Cerebellar cortex (tissue), 1 donor: ENCODE data around the gene MISP3.

Source experiments
- DNase-seq: peaks from one replicate; pipeline ENCODE4 v3.0.0-alpha.2; 2015; ENCODE audit warnings: low spot score

MISP3 gene

DNA sequence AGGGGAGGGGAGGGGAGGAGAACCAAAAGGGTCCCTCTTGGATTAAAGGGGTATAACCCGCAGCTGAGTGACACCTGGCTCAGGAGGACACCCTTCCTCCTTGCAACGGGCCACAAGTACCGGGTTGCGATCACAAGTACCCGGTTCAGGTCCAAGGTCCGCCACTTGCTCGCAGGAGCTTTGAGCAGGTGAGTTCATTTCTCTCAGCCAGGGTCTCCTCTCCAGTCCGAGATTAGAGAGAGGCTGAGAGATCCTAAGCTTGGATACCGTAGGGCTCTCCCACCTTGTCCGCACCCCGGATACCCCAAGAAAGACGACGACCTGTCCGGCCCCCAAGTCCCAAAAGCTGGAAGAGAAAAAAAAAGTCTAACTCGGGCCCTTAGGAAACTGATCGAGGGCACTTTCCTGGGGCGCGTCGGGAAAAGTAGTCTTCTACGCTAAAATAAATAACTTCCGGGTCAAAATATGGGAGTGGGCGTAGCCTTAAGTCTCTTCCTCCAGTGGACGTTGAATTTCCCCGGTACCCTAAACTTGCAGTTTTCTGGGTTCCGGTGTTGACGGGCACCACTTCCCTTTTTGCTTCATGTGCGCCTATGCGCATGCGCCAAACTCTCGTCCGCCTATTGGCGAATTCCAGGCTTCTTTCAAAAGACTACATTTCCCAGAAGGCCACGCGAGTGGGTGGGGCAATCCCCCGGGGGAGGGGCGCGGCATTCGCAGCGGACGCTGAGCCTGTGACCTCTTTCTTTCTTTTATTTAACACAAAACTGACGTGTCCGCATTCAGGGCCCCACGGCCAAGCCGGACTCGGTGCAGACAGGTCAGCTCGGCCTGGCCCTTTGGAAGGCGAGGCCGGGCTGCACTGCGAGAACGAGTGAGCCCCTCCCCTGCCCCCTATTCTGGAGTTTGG lies 8.6 kb downstream of the MISP3 start:
- DNase-seq: peak; percentile 99

DNA sequence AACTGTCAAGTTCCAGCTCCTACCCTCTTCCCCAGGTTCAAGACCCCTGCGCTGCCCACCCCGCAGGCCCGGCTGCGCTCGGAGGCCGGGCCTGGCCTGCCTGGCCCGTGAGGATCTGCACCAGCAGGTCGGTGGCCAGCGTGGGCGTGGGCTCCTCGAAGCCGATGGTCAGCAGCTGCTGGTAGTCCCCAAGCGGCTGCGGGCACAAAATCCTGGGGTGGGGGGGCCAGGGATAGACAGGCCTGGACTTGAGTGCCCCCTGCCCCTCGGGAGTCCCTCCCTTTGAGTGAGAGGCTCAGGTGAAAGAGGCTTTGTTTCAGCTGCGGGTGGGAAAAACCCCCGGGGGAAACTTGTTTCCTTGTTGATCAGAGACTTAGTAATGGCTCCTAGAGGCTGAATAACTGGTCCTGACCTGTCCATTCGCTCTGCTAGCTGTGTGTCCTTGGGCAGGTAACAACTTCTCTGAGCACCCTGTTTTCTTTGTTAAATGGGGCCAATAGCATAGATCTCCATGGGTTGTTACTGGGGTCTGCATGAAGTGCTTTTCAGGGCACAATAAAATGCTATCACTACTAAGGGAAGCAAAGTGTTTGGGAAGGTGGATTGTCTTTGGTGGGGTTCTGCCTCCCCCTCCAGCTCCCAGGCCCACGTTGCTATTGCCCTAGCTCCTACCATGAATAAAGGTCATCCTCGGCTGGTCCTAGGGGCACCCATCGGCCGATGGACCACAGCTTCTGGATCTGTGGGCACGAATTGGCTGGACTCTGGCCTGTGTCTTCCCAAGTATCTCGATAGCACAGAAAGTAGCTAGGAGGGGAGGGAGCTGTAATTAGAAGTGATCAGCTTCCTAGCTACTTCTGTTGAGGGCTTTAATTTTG lies 9.4 kb downstream of the MISP3 start:
- no peak for DNase-seq

DNA sequence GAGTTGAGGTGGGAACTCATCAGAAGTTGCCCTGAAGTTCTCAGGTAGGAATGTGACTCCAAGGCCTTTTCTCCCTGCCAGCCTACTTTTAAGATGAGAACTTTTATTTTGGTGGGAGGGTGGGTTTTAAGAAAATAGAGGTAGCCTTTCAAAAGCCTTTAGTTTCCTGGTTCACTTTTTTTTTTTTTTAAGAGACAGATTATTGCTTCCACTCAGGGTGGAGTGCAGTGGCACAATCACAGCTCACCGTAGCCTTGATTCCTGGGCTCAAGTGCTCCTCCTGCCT lies 10.0 kb downstream of the MISP3 start:
- DNase-seq: no peak

DNA sequence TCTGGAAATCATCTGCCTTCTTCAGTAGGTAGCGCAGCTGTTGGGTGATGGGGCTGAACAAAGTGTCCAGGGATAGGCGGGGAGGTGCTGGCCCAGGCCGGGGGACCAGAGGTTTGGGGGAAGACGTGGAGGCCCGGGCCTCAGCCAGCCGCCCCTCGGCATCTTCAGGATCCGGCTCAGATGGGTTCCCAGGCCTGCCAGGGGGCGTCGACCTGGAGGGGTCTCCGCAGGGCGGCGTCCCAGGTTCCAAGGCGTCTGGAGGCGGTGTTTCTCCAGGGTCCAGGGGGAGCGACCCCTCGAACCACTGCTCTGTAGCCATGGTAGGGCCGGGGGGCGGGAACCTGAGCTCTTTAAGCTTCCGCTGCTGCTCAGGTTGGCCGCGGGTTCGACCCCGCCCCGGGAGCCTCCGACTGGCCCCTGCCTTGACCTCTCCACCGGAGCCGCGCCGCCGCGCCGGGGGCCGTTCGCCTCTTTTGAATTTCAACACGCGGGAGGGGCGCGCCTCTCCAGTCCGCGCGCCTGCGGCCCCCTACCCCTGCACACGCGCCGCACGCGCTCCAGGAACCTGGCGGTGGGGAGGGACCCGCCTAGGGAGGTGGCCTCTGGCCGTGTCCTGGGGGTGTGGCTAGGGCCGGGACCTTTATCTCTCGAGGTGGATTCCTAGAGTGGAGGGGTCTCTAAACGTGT lies 12.9 kb downstream of the MISP3 start, which contains the start of gene C19orf67:
Gene C19orf67 (minus strand): TSS at position 475 of the 687 bp plus-strand sequence. CDS start 156 bp downstream, at position 319.
- no peak for DNase-seq

DNA sequence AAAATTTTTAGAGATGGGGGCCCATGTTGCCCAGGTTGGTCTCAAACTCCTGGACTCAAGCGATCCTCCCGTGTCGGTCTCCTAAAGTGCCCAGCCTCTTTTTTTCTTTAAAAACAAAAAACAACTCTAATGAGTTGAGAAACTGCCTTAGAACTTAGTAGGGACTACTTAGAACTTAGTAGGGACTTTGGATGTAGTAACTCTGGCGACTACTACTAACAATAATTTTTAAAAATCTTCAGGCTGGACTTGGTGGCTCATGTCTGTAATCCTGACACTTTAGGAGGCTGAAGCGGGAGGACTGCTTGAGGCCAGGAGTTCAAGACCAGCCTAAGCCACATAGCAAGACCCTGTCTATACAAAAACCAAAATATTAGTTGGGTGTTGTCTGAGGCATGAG lies 13.5 kb downstream of the MISP3 start:
- no peak for DNase-seq

DNA sequence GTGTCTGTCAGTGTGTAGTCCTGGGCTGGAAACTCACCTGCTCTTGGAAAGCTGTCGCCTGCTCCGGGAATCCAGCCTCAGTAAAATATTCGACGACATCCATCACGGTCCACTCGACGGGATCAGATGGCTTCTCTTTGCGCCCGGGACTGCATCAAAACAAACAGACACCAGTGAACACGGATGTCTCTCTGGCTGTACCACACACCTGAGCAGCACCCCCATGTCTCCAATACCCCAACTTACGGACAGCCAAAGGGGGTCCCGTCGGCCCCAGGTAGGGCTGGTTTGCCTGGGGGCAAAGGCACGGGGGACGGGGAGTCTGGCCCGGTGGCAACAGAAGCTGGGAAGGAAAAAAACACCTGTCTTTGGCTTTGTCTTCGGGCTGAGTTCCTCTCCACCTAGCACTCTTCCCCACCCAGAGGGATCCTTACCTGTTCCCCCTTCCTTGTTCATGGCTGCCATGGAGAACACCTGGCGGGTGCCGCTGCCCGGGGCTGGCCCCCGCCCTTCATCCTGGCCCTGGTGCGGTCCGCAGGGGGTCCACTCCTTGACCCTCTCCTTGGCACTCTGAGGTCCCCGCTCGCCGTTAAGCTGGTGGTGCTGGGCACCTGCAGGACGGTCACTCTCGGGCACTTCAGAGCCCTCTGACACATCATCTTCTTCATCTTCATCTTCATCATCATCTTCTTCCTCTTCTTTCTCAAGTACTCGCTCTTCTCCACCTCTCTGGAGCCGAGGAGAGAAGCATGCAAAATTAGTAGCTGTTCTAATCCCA lies 16.2 kb downstream of the MISP3 start:
- DNase-seq: no peak

DNA sequence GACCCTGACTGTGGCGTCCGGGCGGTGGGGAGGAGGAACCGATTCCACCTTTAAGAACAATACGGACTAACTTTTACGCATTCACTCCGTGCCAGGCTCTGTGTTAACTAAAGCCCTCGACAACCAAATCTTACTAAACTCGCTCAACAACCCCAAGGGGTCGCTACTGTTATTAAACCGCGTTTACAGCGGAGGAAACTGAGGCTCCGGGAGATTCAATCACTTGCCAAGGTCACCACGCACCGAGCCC lies 16.8 kb downstream of the MISP3 start:
- DNase-seq: no peak

DNA sequence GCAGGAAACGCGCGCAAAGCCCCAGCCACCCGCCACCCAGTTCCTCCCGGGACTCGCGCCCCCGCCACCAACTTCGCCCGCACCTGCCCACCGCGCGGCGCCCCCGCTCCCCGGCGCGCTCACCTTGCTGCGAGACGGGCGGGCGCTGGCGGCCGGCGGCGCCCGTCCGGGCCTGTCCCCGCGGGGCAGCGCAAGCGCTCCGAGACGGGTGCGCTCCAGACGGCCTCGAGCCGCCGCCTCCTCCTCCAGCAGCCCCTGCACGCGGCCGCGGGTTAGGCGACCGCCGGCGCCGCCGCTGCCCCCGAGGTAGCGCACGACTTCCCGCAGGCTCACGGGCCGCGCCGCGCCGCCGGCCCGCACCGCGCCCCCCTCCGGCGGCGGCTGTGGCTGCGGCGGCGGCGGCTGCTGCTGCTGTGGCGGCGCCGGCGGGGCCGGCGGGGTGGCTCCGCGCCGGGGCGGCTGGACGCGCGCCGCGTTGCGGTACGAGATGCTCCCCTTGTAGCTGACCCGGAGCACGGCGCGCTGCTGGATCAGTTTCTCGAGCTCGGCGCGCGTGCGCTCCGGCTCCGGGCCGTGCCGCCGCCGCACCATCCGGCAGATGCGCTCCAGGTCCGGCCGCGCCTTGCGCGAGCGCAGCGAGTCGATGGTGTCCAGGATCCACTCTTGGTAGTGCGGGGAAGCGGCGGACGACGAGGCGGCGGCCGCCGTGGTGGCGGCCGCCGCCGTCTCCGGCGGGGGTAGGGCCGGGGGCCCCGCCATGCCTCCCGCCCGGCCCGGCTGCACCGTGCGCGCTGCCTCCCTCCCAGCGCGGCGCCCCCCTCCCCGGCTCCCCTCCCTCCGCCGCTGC lies 17.3 kb downstream of the MISP3 start:
- DNase-seq: no peak

DNA sequence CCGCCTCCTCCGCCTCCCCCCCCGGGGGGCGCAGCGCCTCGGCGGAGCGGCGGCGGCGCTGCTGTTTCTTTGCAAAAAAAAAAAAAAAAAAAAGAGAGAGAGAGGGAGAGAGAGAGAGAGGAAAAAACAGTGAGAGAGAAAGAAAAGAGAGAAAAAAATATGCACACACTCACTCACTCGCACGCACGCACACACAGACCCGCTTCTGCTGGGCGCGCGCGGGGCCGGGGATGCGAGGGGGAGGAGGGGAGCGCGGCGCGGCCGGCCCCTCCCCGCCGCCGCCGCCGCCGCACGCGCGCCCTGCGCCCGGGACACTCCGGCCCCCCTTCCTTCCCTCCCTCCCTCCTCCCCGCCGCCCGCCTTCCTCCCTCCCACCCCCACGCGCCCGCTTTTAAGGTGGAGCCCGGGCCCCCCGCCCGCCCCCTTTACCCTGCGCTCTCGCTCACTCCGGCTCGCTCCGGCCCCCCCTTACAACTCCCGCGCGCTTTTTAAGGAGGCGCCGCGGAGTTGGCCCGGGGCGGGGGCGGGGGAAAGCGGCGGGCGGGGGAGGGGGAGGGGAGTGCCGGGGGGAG lies 18.0 kb downstream of the MISP3 start, which contains the start of gene SAMD1:
Gene SAMD1 (minus strand): TSS at position 243 of the 572 bp plus-strand sequence.
- peak; percentile 72 for DNase-seq

DNA sequence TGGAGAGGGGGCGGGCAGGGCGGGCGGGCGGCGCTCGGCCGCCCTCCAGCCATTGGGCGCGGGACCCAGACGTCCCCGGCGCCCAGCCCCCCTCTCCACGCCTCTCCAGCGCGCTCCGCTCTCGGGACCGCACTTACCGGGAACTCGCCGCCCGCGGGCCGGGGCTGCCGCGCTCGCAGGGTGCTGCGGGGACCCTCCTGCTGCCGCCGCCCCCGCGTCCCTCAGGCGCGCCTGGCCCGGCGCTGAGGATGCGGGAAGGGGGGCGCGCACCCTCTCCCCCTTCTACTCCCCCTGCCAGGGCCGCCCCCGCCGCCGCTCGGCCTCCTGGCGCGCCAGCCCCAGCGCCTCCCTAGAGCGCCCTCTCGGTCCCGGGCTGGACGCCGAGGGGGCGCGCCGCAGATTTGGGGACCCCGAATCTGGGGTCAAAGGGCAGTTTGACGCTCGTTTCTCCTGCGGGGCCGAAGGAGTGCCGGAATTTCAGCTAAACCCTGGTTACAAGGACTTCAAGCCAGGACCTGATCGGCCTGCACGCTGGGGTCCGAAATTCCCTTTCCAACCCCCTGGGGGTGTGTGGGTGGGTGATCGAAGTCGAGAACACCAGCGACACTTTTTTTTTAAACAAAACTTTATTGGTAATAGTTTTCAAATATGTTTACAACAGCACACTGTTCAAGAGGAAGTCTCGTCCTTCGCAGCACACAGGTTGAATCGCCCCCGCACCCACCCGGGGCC lies 18.7 kb downstream of the MISP3 start:
- no peak for DNase-seq

DNA sequence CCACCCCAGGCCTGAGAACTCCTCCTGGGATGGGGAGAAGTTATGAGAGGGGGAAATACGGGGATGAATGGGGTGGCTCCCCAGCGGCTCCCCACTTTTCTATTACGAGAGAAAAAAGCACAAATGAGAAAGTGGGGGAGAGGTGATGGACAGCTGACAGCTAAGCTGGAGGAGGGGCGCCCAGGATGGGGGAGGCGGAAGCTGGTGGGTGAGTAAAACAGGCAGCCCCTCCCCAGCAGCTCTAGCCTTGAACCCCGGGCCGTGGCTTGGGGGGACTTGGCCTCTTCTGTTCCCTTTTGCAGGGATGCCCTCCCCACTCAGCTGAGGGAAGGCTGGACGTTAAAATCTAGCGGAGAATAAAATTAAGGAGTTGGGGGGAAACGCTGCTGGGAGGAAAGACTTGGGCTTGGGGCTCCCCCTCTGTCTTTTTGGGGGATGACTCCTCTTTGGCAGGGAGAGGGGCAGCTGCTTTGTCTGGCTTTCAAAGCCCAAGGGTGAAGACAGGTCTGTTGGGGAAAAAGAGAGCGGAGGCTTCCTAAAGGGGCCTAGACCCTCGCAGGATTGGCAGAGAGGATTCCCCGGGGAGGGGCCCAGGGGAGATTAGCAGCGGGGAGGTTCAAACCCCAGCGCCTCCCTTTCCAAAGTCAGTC lies 19.4 kb downstream of the MISP3 start:
- no peak for DNase-seq

DNA sequence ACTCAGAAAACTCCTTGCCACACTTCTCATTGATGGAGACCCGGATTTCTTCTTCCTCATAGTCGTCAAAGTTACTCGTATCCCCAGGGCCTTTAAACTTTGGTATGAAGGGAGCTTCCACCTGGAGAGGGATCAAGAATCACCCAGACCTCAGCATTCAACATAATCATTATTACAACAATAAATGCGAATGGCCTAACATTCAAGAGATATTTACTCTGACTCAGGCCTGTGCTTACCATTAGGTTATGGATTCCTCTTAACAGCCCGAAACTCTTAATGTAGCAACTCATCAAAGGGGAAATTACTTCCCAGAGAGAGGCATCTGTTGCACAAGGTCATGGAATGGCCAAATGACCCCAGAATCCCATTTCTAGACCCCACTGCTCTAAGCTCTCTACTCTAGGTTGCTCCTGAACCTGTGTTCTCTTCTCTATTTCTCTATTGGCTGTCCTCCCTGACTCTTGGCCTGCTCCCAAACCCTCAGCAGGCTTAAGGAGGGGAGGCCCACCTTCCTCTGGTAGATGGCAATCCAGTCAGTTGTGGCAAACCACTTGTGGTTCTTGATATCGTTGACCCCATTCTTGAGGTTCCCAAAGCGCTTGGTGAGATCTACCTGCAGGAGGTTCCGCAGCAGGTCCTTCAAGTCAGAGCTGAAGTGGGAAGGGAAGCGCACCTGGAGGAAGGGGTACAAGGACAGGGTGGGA lies 20.7 kb downstream of the MISP3 start:
- no peak for DNase-seq

DNA sequence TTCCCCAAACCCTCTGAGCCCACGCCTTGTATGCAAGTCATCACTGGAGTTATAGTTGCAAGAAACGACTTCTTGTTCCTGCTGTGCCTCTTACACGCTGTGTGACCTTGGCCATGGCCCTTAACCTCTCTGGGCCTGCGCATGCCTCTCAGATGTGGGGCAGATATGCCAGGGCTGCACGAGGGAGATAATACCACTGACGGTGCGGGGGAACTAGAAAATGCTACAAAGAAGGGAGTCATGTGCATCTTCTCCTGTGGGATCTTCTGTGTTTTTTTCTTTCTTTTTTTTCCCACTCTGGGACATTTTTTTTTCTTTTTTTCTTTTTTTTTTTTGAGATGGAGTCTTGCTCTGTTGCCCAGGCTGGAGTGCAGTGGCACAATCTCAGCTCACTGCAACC lies 22.3 kb downstream of the MISP3 start:
- DNase-seq: no peak

DNA sequence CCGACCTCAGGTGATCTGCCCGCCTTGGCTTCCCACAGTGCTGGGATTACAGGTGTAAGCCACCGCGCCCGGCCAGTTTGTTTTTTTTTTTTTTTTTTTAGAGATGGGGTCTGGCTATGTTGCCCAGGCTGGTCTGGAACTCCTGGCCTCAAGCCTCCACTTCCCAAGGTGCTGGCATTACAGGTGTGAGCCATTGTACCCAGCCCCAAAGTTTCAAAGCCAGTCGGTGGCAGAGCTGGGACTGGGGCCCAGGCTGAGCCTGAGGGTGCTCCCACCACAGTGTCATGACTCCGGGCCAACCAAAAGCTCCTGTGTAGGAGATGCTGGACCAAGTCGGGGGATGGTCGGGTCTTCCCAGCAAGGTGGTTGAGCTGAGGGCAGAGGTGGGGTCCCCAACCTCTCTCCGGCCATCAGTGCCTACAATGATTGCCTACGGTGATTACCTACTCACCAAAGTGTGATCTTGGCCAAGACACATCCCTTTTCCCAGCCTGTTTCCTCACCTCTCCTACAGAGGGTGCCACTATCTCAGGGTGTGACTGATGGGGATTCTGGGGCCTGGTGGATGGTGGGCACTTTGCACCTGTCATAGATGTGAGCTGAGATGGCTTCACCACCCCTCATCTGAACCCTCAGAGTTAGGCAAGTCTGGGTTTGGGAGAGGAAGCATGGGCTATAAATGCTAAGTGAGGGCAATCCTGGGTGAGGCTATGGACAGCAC lies 23.8 kb downstream of the MISP3 start:
- no peak for DNase-seq

DNA sequence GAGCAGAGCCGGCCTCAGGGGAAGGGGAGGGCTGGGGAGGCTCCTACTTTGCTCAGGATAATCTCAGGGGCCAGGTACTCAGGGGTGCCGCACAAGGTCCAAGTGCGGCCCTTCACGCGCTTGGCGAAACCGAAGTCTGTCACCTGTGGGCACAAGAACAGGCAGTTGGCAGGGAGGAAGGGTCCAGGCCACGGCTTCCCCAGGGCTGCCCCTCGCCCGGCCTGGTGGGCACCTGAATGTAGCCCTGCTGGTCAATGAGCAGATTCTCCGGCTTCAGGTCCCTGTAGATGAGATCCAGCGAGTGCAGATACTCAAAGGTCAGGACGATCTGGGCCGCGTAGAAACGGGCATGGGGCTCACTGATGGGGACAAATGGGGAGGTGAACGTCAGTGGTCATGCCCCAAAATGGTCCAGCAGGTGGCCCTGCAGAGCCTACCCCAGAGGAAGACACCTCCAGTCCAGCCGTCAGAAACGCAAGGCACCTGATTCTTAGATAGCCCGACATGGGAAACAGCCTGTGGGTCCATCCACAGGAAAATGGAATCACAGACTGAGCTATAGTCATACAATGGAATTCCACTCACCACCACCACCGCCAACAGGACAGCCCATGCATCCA lies 25.1 kb downstream of the MISP3 start:
- no peak for DNase-seq

DNA sequence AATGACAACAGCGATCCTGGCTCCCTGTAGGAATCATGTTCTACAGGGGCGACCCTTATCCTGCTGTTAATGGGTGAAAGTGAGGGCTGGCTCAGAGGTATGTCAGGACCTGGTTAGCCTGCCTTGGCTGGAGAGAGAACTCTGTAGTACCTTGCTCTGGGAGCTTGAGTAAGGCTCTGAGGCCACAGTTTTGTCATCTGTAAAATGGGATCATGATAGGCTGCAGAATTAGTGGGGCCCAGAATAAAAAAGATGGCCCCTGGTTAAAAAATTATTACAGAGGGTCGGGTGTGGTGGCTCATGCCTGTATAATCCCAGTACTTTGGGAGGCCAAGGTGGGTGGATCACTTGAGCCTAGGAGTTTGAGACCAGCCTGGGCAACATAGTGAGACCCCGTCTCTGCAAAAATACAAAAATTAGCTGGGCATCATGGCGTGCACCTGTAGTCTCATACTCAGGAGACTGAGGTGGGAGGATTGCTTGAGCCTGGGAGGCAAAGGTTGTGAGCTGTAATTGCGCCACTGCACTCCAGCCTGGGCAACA lies 28.5 kb downstream of the MISP3 start:
- no peak for DNase-seq

DNA sequence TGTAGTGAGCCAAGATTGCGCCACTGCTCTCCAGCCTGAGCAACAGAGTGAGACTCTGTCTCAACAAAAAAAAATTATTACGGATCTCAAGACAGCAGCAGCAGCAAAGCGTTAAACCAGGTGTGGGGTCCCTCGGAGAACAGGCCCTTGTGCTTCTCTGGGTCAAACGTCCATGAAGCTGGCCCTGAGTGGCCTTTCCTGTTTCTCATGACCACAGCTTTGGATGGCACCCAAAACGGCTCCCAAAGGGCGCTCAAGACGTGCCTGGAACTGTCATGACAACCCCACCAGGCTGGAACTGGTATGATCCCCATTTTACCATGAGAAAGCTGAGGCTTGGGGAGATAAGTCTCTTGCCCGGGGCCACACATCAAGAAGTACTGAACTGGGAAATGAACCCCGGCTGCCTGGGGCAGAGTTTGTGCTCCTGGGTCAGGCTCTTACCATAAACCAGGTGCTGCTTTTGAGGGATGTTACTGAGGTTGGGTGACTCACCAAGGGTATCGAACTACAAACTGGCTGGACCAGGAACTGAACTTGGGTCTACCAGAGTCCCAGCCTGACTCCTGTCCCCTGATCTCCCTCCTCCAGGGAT lies 29.6 kb downstream of the MISP3 start:
- DNase-seq: no peak
